ENCODE measurements around the gene CGB3.
A peak's percentile ranks its signal among the peaks of the same experiment; 100 is the strongest.

DNA sequence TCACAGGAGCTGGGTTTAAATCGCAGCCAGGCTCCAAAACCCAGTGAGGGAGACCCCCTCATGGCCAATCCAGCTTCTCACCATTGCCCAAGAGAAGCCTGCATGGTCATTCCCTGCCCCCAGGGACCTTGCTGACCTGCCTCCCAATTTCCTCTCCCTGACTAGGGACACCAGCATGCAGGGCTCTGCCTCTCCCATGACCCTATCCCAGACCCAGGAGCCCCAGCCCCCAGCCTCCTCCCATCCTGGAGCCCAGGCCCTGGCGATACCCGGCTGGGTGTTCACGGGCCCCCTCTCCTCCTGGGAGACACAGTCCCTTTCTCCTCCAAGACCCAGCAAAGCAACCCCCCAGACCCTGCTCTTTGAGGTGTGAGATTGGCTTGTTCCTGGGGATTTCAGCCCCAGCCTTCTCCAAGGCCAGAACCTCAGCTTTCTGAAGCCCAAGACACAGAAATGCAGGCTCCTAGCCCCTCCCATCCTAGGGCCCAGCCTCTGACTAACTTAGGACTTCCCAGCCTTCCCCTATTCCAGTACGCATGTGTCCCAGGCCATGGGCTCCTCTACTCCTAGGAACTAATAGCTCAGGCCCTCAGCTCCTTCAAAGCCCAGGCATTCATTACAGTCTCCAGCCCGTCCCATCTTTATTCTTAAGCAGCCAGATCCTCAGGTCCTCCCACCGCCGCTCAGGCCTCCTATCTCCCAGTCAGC lies 32.1 kb downstream of the CGB3 start:
- TF ChIP-seq CTCF (IDR thresholded peaks at IDR 0.05) (no peak), EP300 (IDR thresholded peaks at IDR 0.05) (peak in 1 of 2 donors; percentile 72), POLR2A (IDR thresholded peaks at IDR 0.05) (peak; percentile 52 to 55)

All from tibial nerve (tissue), 4 donors.